ENCODE results near the gene SNUPN.

- TF ChIP-seq CTCF (IDR thresholded peaks at IDR 0.05) (no peak), POLR2A (IDR thresholded peaks at IDR 0.05) (no peak)
Observed at GRCh38 chr15:75561888-75562287, 63.6 kb downstream of the SNUPN start.

Measured in uterus (tissue), 2 donors.